ENCODE data around the gene POLR3K. TPM values are rescaled to one million over a fixed set of nuclear protein-coding genes. Genes with fewer than 3 reads are reported as not detected.

The POLR3K gene
- polyA plus RNA-seq, 2 of the 4 experiments (the other 2 are of a cell fraction): 47.6 to 50.9 TPM

GRCh38 chr16:72561-73548 is 19.4 kb upstream of the POLR3K start, which contains the start of gene RHBDF1:
TSS of gene RHBDF1 (minus strand) at chr16:72631. CDS start at chr16:65015, 7,616 bp downstream.
- 71% methylated on average over 17 of the region's 62 CpGs for WGBS (ENCODE audit: missing lambda C conversion rate)
- H3K27ac ChIP-seq: peak within 1 kb of the TSS; percentile 79 to 92
- DNase-seq (ENCODE audit: low read depth in 1 of 2, low spot score in 1 of 2) (peak; percentile 47 to 53), ATAC-seq (peak; percentile 34 to 49), FAIRE-seq (no peak)
- TF ChIP-seq POLR2A (IDR thresholded peaks at IDR 0.05; ENCODE audit: low read length) (0 out of 2 replicates have a peak, but pooled peaks have one; percentile 12), EP300 (IDR thresholded peaks at IDR 0.05) (no peak), MAX (IDR thresholded peaks at IDR 0.05) (0 out of 2 replicates have a peak, but pooled peaks have one; percentile 16), FOXS1 (CRISPR knock-in tag; IDR thresholded peaks at IDR 0.05) (no peak), RFX5 (IDR thresholded peaks at IDR 0.05) (no peak), FOSB (CRISPR knock-in tag; IDR thresholded peaks at IDR 0.05) (no peak), CHD4 (IDR thresholded peaks at IDR 0.05; ENCODE audit: borderline replicate concordance) (peak; percentile 66; the same call in 1 of the 2 replicates), HDAC2 (IDR thresholded peaks at IDR 0.05) (no peak), ZFP36 (IDR thresholded peaks at IDR 0.05; ENCODE audit: borderline replicate concordance, partially characterized antibody) (peak; percentile 100), KDM5A (IDR thresholded peaks at IDR 0.05) (no peak), MAZ (IDR thresholded peaks at IDR 0.05; ENCODE audit: borderline replicate concordance, low read depth, low read length) (no peak), RAD21 (conservative IDR thresholded peaks at IDR 0.05 in 1 of 2, IDR thresholded peaks at IDR 0.05 in 1 of 2) (no peak), USF2 (IDR thresholded peaks at IDR 0.05) (no peak), ZNF302 (CRISPR knock-in tag; IDR thresholded peaks at IDR 0.05) (no peak), JUN (IDR thresholded peaks at IDR 0.05) (peak in 1 of 2 experiments; percentile 51; a peak in 1 of 5 replicates), RCOR1 (IDR thresholded peaks at IDR 0.05; ENCODE audit: low read depth, low read length) (no peak), ESRRA (IDR thresholded peaks at IDR 0.05; ENCODE audit: borderline replicate concordance, low read length) (no peak), CHD2 (IDR thresholded peaks at IDR 0.05; ENCODE audit: low read length, partially characterized antibody) (no peak), KDM1A (IDR thresholded peaks at IDR 0.05; ENCODE audit: low read depth) (peak; percentile 42; the same call in 1 of the 2 replicates), ELK1 (IDR thresholded peaks at IDR 0.05; ENCODE audit: low read depth, low read length) (no peak), HOXB5 (CRISPR knock-in tag; IDR thresholded peaks at IDR 0.05) (no peak), FOSL2 (IDR thresholded peaks at IDR 0.05) (peak; percentile 68; the same call in 1 of the 2 replicates), FOSL2 (CRISPR knock-in tag; IDR thresholded peaks at IDR 0.05) (peak; percentile 96), JUNB (IDR thresholded peaks at IDR 0.05) (peak; percentile 54; the same call in 1 of the 2 replicates), HMGXB4 (CRISPR knock-in tag; IDR thresholded peaks at IDR 0.05; ENCODE audit: borderline replicate concordance) (no peak)
- peaks cover 35% of the 10 kb centered on the region for H3K4me1 ChIP-seq
- H3K4me3 ChIP-seq: peak within 1 kb of the TSS; percentile 86
- ChIA-PET CTCF (interaction anchor here (3.2 to 30.3 kb wide), 5 partner anchors 5 to 289 kb away, joined by 12 to 718 read pairs (median 62); partner anchors contain the start of genes HBQ1, MPG and RHBDF1), POLR2A (interaction anchor here (0.8 to 1.1 kb wide), 2 partner anchors 12 to 20 kb away, joined by 3 to 4 read pairs; partner anchors contain the start of gene POLR3K)
- peak within 1 kb of the TSS; percentile 98 for H3K4me2 ChIP-seq
- no peaks in the 10 kb centered on the region for H3K9me3 ChIP-seq
